CD4-positive, CD25-positive, alpha-beta regulatory T cell (primary cell): ENCODE results near the gene PTBP3. TPM values are rescaled to one million over a fixed set of nuclear protein-coding genes. Genes with fewer than 3 reads are reported as not detected.
"Not testable (repeated sequence)": the region's sequence is repeated elsewhere in the genome, so short reads cannot be mapped to it uniquely, and the experiment has no call there.

Experiments used
- ATAC-seq, 2 donors: fragments of 150-1000 bp; cut with Tn5 transposase; one replicate each; pipeline ENCODE4 v1.10.0; 2021; ENCODE audit warnings: low read depth in 2 of 2, moderate number of reproducible peaks in 2 of 2, moderate library complexity in 1 of 2
- DNase-seq, 3 donors: peaks; one replicate each; pipeline versions ENCODE4 v3.0.0 to v3.0.0-alpha.2; 2012 to 2022; ENCODE audit warnings: mixed read lengths in 1 of 3
- H3K27ac ChIP-seq: one replicate; pipeline ENCODE4 v1.7.0; 2013; ENCODE audit warnings: mild to moderate bottlenecking, low read length; ENCODE audit not compliant: insufficient read depth, poor library complexity, severe bottlenecking
- H3K27me3 ChIP-seq: one replicate; pipeline ENCODE4 v1.7.0; 2013; ENCODE audit warnings: low read length; ENCODE audit not compliant: control insufficient read depth, insufficient read depth
- H3K36me3 ChIP-seq: one replicate; pipeline ENCODE4 v1.7.0; 2013; ENCODE audit warnings: mild to moderate bottlenecking, low read length, moderate library complexity; ENCODE audit not compliant: control insufficient read depth, insufficient read depth
- H3K4me1 ChIP-seq: 2 replicates; pipeline ENCODE4 v1.7.0; 2013; ENCODE audit warnings: mild to moderate bottlenecking, low read length; ENCODE audit not compliant: insufficient read depth, control insufficient read depth, poor library complexity, severe bottlenecking
- H3K4me3 ChIP-seq: one replicate; pipeline ENCODE4 v1.7.0; 2013; ENCODE audit warnings: low read depth, mild to moderate bottlenecking, low read length, moderate library complexity
- H3K9me3 ChIP-seq, 2 experiments: 1 replicate in 1 of 2; 2 replicates in 1 of 2; pipeline ENCODE4 v1.7.0; 2013; ENCODE audit warnings: low read length in 2 of 2, mild to moderate bottlenecking in 1 of 2, moderate library complexity in 1 of 2; ENCODE audit not compliant: control insufficient read depth in 2 of 2
- H3K27ac Mint-ChIP-seq, 3 donors: one replicate each; pipeline ENCODE4 v1.8.0; 2020 to 2022; ENCODE audit warnings: mild to moderate bottlenecking in 3 of 3, mixed read lengths in 3 of 3, moderate library complexity in 2 of 3
- H3K27me3 Mint-ChIP-seq: one replicate; pipeline ENCODE4 v1.8.0; 2022; ENCODE audit warnings: mild to moderate bottlenecking, mixed read lengths
- H3K36me3 Mint-ChIP-seq: one replicate; pipeline ENCODE4 v1.8.0; 2020; ENCODE audit warnings: mixed read lengths
- H3K4me1 Mint-ChIP-seq, 4 donors: one replicate each; pipeline ENCODE4 v1.8.0; 2020 to 2022; ENCODE audit warnings: mixed read lengths in 4 of 4, mild to moderate bottlenecking in 1 of 4
- H3K4me3 Mint-ChIP-seq, 4 donors: one replicate each; pipeline ENCODE4 v1.8.0; 2020 to 2022; ENCODE audit warnings: mild to moderate bottlenecking in 4 of 4, mixed read lengths in 4 of 4, moderate library complexity in 3 of 4
- H3K9me3 Mint-ChIP-seq, 7 donors: one replicate each; pipeline ENCODE4 v1.8.0; 2020 to 2022; ENCODE audit warnings: mixed read lengths in 7 of 7, mild to moderate bottlenecking in 3 of 7, moderate library complexity in 2 of 7
- polyA plus RNA-seq, 4 donors: library from polyadenylated mRNA; unstranded; fragments of 300-500 nt; fragmentation: Illumina TruSeq; gene quantifications; one replicate each; pipeline ENCODE4 v1.2.3, GENCODE V29; 2021
- total RNA-seq: library from RNA; stranded (reverse); gene quantifications from one replicate; pipeline ENCODE4 v1.2.3, GENCODE V29; 2022

The PTBP3 gene
- total and polyA plus RNA-seq, 5 donors from 2014 or later = 49.5 to 144 (median 53.3) TPM

- Histone ChIP-seq H3K4me1 (peaks cover 32% of the 10 kb centered on the region), H3K9me3 (no peaks in the 10 kb centered on the region), H3K27me3 (no peaks in the 10 kb centered on the region), H3K36me3 (no peaks in the 10 kb centered on the region), H3K27ac (peak overlapping the region; percentile 87), H3K4me3 (peak overlapping the region; percentile 99)
- DNase-seq (peak in 2 of 3 donors; percentile 4 to 32), ATAC-seq (no peak)
- Mint-ChIP-seq H3K4me1 (peaks cover 20 to 74% (median 53%) of the 10 kb centered on the region in 4 donors), H3K36me3 (peaks cover 8% of the 10 kb centered on the region), H3K27ac (peak overlapping the region; percentile 94 to 97 (median 95)), H3K9me3 (peaks cover 0 to 1% (median 0%) of the 10 kb centered on the region in 7 donors), H3K27me3 (no peaks in the 10 kb centered on the region), H3K4me3 (peak overlapping the region; percentile 99 to 100 (median 100))
Measured at GRCh38 chr9:112378328-112379176, 45.1 kb upstream of the PTBP3 start.

GRCh38 chr9:112377684-112378327 lies 44.4 kb upstream of the PTBP3 start:
- Histone ChIP-seq H3K36me3 (no peaks in the 10 kb centered on the region), H3K4me1 (peaks cover 32% of the 10 kb centered on the region), H3K9me3 (no peaks in the 10 kb centered on the region), H3K27ac (no peak overlapping the region), H3K27me3 (no peaks in the 10 kb centered on the region), H3K4me3 (peak overlapping the region; percentile 99)
- DNase-seq (no peak), ATAC-seq (no peak)
- peak overlapping the region in 2 of 3 donors; percentile 91 to 95 for H3K27ac Mint-ChIP-seq
- H3K4me1 Mint-ChIP-seq = peaks cover 17 to 73% (median 54%) of the 10 kb centered on the region in 4 donors
- H3K27me3 Mint-ChIP-seq = no peaks in the 10 kb centered on the region
- peaks cover 11% of the 10 kb centered on the region for H3K36me3 Mint-ChIP-seq
- peak overlapping the region; percentile 99 to 100 (median 100) for H3K4me3 Mint-ChIP-seq
- H3K9me3 Mint-ChIP-seq = peaks cover 0 to 4% (median 0%) of the 10 kb centered on the region in 7 donors

- Histone ChIP-seq H3K36me3 (no peaks in the 10 kb centered on the region), H3K4me1 (peaks cover 32% of the 10 kb centered on the region), H3K9me3 (no peaks in the 10 kb centered on the region), H3K4me3 (peak overlapping the region; percentile 99), H3K27me3 (no peaks in the 10 kb centered on the region), H3K27ac (no peak overlapping the region)
- Mint-ChIP-seq H3K9me3 (peaks cover 0 to 4% (median 0%) of the 10 kb centered on the region in 7 donors), H3K27ac (peak overlapping the region in 2 of 3 donors; percentile 55 to 91), H3K36me3 (peaks cover 11% of the 10 kb centered on the region), H3K4me3 (peak overlapping the region; percentile 32 to 100 (median 69)), H3K4me1 (peaks cover 13 to 66% (median 47%) of the 10 kb centered on the region in 4 donors), H3K27me3 (no peaks in the 10 kb centered on the region)
- peak in 2 of 3 donors; percentile 17 to 65 for DNase-seq
- ATAC-seq = no peak
Measured at GRCh38 chr9:112377087-112377486, 43.7 kb upstream of the PTBP3 start.

DNA sequence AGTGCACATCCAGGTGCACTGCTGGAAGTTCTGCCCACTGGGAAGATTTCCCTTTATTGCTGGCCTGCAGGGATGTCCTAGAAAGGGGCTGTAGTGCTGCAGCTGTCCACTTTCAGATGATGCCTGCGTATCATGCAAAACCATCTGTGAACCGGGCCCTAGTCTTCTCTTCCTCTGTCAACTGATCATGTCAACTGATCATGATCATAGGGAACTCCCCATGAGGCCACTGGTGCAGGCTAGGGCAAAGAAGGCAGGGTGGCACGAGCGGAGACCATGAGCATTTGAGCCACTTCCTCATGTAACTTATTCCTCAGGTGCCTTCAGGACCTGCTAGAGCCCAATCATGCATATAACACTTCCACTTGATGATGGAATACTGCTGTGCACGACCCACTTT lies 41.9 kb upstream of the PTBP3 start:
- Histone ChIP-seq H3K9me3 (peaks cover 0 to 3% of the 10 kb centered on the region in 2 experiments), H3K4me1 (peaks cover 25% of the 10 kb centered on the region), H3K27me3 (no peaks in the 10 kb centered on the region), H3K36me3 (no peaks in the 10 kb centered on the region), H3K27ac (no peak overlapping the region), H3K4me3 (no peak overlapping the region)
- DNase-seq (no peak), ATAC-seq (no peak)
- Mint-ChIP-seq H3K27me3 (no peaks in the 10 kb centered on the region), H3K4me1 (peaks cover 13 to 49% (median 35%) of the 10 kb centered on the region in 4 donors), H3K27ac (peak overlapping the region in 1 of 3 donors; percentile 47), H3K36me3 (peaks cover 15% of the 10 kb centered on the region), H3K9me3 (peaks cover 0 to 8% (median 2%) of the 10 kb centered on the region in 7 donors), H3K4me3 (no peak overlapping the region)

- not testable (repeated sequence) for H3K27ac ChIP-seq, H3K27ac Mint-ChIP-seq, DNase-seq, ATAC-seq, H3K9me3 ChIP-seq, H3K27me3 Mint-ChIP-seq, H3K27me3 ChIP-seq, H3K36me3 ChIP-seq, H3K4me3 ChIP-seq
- Mint-ChIP-seq H3K4me1 (peaks cover 11 to 47% (median 32%) of the 10 kb centered on the region in 4 donors), H3K9me3 (peaks cover 0 to 17% (median 6%) of the 10 kb centered on the region in 7 donors), H3K4me3 (peak overlapping the region in 1 of 4 donors; percentile 19), H3K36me3 (peaks cover 18% of the 10 kb centered on the region)
- H3K4me1 ChIP-seq = peaks cover 24% of the 10 kb centered on the region
Measured at GRCh38 chr9:112374232-112374631, 40.8 kb upstream of the PTBP3 start.

DNA sequence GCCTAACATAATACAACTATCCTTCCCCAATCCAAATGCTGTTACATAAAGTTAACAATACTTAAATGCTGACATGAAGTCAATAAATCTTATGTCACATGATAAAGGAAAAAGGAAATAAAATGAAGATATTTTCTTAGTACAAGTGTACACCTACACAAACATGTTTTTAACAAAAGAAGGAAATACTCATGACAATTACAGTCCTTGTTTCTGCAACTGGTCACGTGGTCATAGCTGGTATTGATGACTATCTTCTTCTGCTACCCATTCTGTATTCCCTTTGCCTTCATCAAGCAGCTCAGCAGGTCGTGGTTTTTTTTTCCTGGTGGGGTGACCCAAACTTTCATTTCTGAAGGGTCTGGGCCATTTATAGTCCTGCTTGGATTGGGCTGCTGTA lies 40.2 kb upstream of the PTBP3 start:
- H3K9me3 ChIP-seq, H3K27me3 Mint-ChIP-seq, H3K27ac Mint-ChIP-seq, H3K27ac ChIP-seq, DNase-seq, ATAC-seq, H3K36me3 ChIP-seq, H3K27me3 ChIP-seq: not testable (repeated sequence)
- peaks cover 0 to 19% (median 6%) of the 10 kb centered on the region in 7 donors for H3K9me3 Mint-ChIP-seq
- peaks cover 8 to 43% (median 29%) of the 10 kb centered on the region in 4 donors for H3K4me1 Mint-ChIP-seq
- peaks cover 21% of the 10 kb centered on the region for H3K4me1 ChIP-seq
- H3K4me3 Mint-ChIP-seq = peak overlapping the region in 1 of 4 donors; percentile 19
- peaks cover 19% of the 10 kb centered on the region for H3K36me3 Mint-ChIP-seq
- peak overlapping the region; percentile 16 for H3K4me3 ChIP-seq

DNA sequence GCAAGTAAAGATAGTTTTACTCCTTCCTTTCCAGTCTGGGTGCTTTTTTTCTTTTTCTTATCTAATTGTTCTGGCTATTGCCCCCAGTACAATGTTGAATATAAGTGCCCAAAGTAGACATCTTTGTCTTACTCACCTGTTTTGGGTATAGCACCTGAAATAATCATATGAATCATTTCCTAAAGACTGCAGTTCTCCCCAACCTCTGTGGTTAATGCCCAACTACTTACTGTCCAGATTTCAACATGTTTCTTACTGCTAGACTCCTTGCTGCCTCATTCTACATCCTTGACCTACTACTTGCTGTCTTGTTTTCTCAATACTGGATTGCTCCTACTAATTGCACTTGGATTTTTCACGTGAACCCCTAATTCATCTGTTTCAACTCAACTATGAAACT lies 37.6 kb upstream of the PTBP3 start:
- Histone ChIP-seq H3K27ac (no peak overlapping the region), H3K4me1 (no peaks in the 10 kb centered on the region), H3K9me3 (peaks cover 8 to 11% of the 10 kb centered on the region in 2 experiments), H3K4me3 (no peak overlapping the region), H3K36me3 (no peaks in the 10 kb centered on the region), H3K27me3 (no peaks in the 10 kb centered on the region)
- DNase-seq = no peak
- Mint-ChIP-seq H3K4me1 (peaks cover 0 to 19% (median 11%) of the 10 kb centered on the region in 4 donors), H3K9me3 (peaks cover 0 to 28% (median 9%) of the 10 kb centered on the region in 7 donors), H3K27ac (no peak overlapping the region), H3K27me3 (peaks cover 5% of the 10 kb centered on the region), H3K4me3 (no peak overlapping the region), H3K36me3 (peaks cover 19% of the 10 kb centered on the region)
- no peak for ATAC-seq
